HepG2 (cell line): ENCODE measurements around the gene IRF1. TPM values are rescaled to one million over a fixed set of nuclear protein-coding genes. Genes with fewer than 3 reads are reported as not detected.
A peak's percentile ranks its signal among the peaks of the same experiment; 100 is the strongest.

Source experiments
- ATF3 ChIP-seq: sonication (generic); formaldehyde crosslinking; IDR thresholded peaks from 2 replicates; pipeline ENCODE4 v1.4.0; 2020; ENCODE audit warnings: missing genetic modification reagents
- CEBPZ ChIP-seq: IDR thresholded peaks from 2 replicates; pipeline ENCODE4 v1.6.1; 2012; ENCODE audit warnings: low read length, improper control_type of control experiment
- FOSL1 ChIP-seq: sonication (generic); formaldehyde crosslinking; IDR thresholded peaks from 2 replicates; pipeline ENCODE4 v1.9.0; 2021; ENCODE audit warnings: missing genetic modification reagents, borderline replicate concordance
- FOSL2 ChIP-seq: sonication (generic); formaldehyde crosslinking; IDR thresholded peaks from 2 replicates; pipeline ENCODE4 v1.4.0; 2020; ENCODE audit warnings: missing genetic modification reagents
- FOXO1 ChIP-seq: sonication (generic); formaldehyde crosslinking; IDR thresholded peaks from 2 replicates; pipeline ENCODE4 v1.4.0; 2020; ENCODE audit warnings: missing genetic modification reagents
- GTF3A ChIP-seq: sonication (generic); formaldehyde crosslinking; conservative IDR thresholded peaks from 2 replicates; pipeline ENCODE4 v1.4.0; 2020; ENCODE audit warnings: mild to moderate bottlenecking, missing genetic modification reagents
- LCORL ChIP-seq, 2 experiments: fragments of 450-650 bp in 1 of 2; sonication (generic) in 1 of 2; formaldehyde crosslinking in 1 of 2; IDR thresholded peaks; 2 replicates each; pipeline versions ENCODE4 v1.5.0 to v1.6.1; 2017 to 2020; ENCODE audit warnings: antibody characterized with exemption in 1 of 2, missing genetic modification reagents in 1 of 2
- MAF1 ChIP-seq: sonication (generic); formaldehyde crosslinking; IDR thresholded peaks from 2 replicates; pipeline ENCODE4 v1.5.0; 2020; ENCODE audit warnings: missing genetic modification reagents, borderline replicate concordance
- MEIS2 ChIP-seq: sonication (generic); formaldehyde crosslinking; IDR thresholded peaks from 2 replicates; pipeline ENCODE4 v1.9.0; 2021; ENCODE audit warnings: mild to moderate bottlenecking, missing genetic modification reagents
- MTF1 ChIP-seq: sonication (generic); formaldehyde crosslinking; IDR thresholded peaks from 2 replicates; pipeline ENCODE4 v1.5.0; 2020; ENCODE audit warnings: missing genetic modification reagents
- PATZ1 ChIP-seq: sonication (generic); formaldehyde crosslinking; IDR thresholded peaks from 2 replicates; pipeline ENCODE4 v1.4.0; 2020; ENCODE audit warnings: missing genetic modification reagents
- POLR2A ChIP-seq, 2 experiments: IDR thresholded peaks; 2 replicates each; pipeline ENCODE4 v1.6.1; 2011; ENCODE audit warnings: low read depth in 2 of 2, low read length in 2 of 2, mild to moderate bottlenecking in 1 of 2, moderate library complexity in 1 of 2; ENCODE audit not compliant: insufficient read depth in 1 of 2
- POLR2G ChIP-seq: fragments of 200-400 bp; formaldehyde crosslinking; IDR thresholded peaks from 2 replicates; pipeline ENCODE4 v1.6.1; 2018; ENCODE audit warnings: mild to moderate bottlenecking, low read depth, low read length, moderate library complexity
- SALL1 ChIP-seq: sonication (generic); formaldehyde crosslinking; IDR thresholded peaks from 2 replicates; pipeline ENCODE4 v1.8.0; 2022; ENCODE audit warnings: mild to moderate bottlenecking, missing genetic modification reagents
- SRF ChIP-seq: IDR thresholded peaks from 2 replicates; pipeline ENCODE4 v1.6.1; 2011; ENCODE audit warnings: mild to moderate bottlenecking, low read depth, low read length, moderate library complexity
- SRSF1 ChIP-seq: fragments of 200-400 bp; formaldehyde crosslinking; optimal IDR thresholded peaks from 2 replicates; pipeline ENCODE3; 2017; ENCODE audit warnings: mild to moderate bottlenecking, low read depth, low read length, moderate library complexity
- ZBED4 ChIP-seq: sonication (generic); formaldehyde crosslinking; IDR thresholded peaks from 2 replicates; pipeline ENCODE4 v1.4.0; 2020; ENCODE audit warnings: missing genetic modification reagents, borderline replicate concordance
- ZFP82 ChIP-seq: sonication (generic); formaldehyde crosslinking; IDR thresholded peaks from 2 replicates; pipeline ENCODE4 v1.5.1; 2020; ENCODE audit warnings: mild to moderate bottlenecking, missing genetic modification reagents, borderline replicate concordance
- ZNF44 ChIP-seq: sonication (generic); formaldehyde crosslinking; IDR thresholded peaks from 2 replicates; pipeline ENCODE4 v1.5.1; 2020; ENCODE audit warnings: mild to moderate bottlenecking, missing genetic modification reagents
- ZNF576 ChIP-seq: sonication (generic); formaldehyde crosslinking; IDR thresholded peaks from 2 replicates; pipeline ENCODE4 v1.4.0; 2020; ENCODE audit warnings: mild to moderate bottlenecking, missing genetic modification reagents
- ZNF816 ChIP-seq: sonication (generic); formaldehyde crosslinking; IDR thresholded peaks from 2 replicates; pipeline ENCODE4 v1.8.0; 2022; ENCODE audit warnings: missing genetic modification reagents, mild to moderate bottlenecking, borderline replicate concordance
- polyA plus RNA-seq, 8 experiments: library from polyadenylated mRNA; depleted of rRNA in 3 of 8; stranded (reverse) in 7 of 8; unstranded in 1 of 8; fragments of >200 nt; fragmentation: Illumina TruSeq in 4 of 8; extraction: Trizol in 4 of 8; gene quantifications; 2 replicates each; pipeline versions ENCODE4 v1.2.1 to v1.2.3, GENCODE V29; 2011 to 2016; ENCODE audit warnings: low read depth in 4 of 8, missing spikeins in 1 of 8, mixed read lengths in 1 of 8; ENCODE audit not compliant: insufficient read depth in 1 of 8
- total RNA-seq, 5 experiments: library from RNA; depleted of rRNA; stranded (reverse); fragments of >200 nt; fragmentation: Illumina TruSeq; extraction: Trizol; gene quantifications; 2 replicates each; pipeline ENCODE4 v1.2.3, GENCODE V29; 2016; ENCODE audit warnings: low read depth in 1 of 5

Gene IRF1
- total and polyA plus RNA-seq, 2 of the 13 experiments (the other 11 are each of a cell fraction or from before 2014, with no cell fraction given): 4.1 to 8.8 TPM

- TF ChIP-seq LCORL (IDR thresholded peaks at IDR 0.05) (no peak), LCORL (CRISPR knock-in tag; IDR thresholded peaks at IDR 0.05) (no peak), SALL1 (CRISPR knock-in tag) (0 out of 2 replicates have a peak, but pooled peaks have one; percentile 20), GTF3A (CRISPR knock-in tag) (no peak), ZFP82 (CRISPR knock-in tag) (0 out of 2 replicates have a peak, but pooled peaks have one; percentile 38), FOSL1 (CRISPR knock-in tag) (no peak), ZBED4 (no peak), FOSL2 (CRISPR knock-in tag) (peak; percentile 82), ZNF816 (CRISPR knock-in tag) (peak; percentile 49; the same call in 1 of the 2 replicates), MEIS2 (CRISPR knock-in tag) (no peak), SRSF1 (no peak), ATF3 (CRISPR knock-in tag) (peak; percentile 50; the same call in 1 of the 2 replicates), POLR2A (IDR thresholded peaks at IDR 0.05; ENCODE audit: insufficient read depth in 1 of 2, low read depth in 2 of 2, low read length in 2 of 2) (peak in 1 of 2 experiments; percentile 10; a peak in 1 of 4 replicates), POLR2G (no peak), MAF1 (CRISPR knock-in tag) (no peak), ZNF576 (CRISPR knock-in tag) (no peak), CEBPZ (no peak), MTF1 (no peak), FOXO1 (CRISPR knock-in tag) (no peak), PATZ1 (CRISPR knock-in tag) (peak; percentile 58), SRF (no peak), ZNF44 (CRISPR knock-in tag) (no peak)
These were observed 7.0 kb upstream of the IRF1 start (continued) for GRCh38 chr5:132497488-132497997.
